Stomach smooth muscle (tissue), 2 donors: ENCODE data around the gene APLP2.

Source experiments
- H3K27ac ChIP-seq: one replicate; pipeline ENCODE4 v1.7.0; 2013; ENCODE audit warnings: mild to moderate bottlenecking, low read length, inconsistent platforms
- H3K27me3 ChIP-seq, 2 donors: one replicate each; pipeline ENCODE4 v1.7.0; 2013; ENCODE audit warnings: low read length in 2 of 2; ENCODE audit not compliant: insufficient read depth in 2 of 2, control insufficient read depth in 1 of 2
- H3K36me3 ChIP-seq, 2 donors: one replicate each; pipeline ENCODE4 v1.7.0; 2013; ENCODE audit warnings: low read length in 2 of 2; ENCODE audit not compliant: control insufficient read depth in 2 of 2, insufficient read depth in 2 of 2
- H3K4me1 ChIP-seq: one replicate; pipeline ENCODE4 v1.7.0; 2013; ENCODE audit warnings: low read length; ENCODE audit not compliant: control insufficient read depth, insufficient read depth
- H3K4me3 ChIP-seq, 2 donors: one replicate each; pipeline ENCODE4 v1.7.0; 2013; ENCODE audit warnings: low read length in 2 of 2
- H3K9ac ChIP-seq, 2 donors: one replicate each; pipeline ENCODE4 v1.7.0; 2013; ENCODE audit warnings: low read length in 2 of 2, mild to moderate bottlenecking in 1 of 2
- H3K9me3 ChIP-seq, 2 donors: one replicate each; pipeline ENCODE4 v1.7.0; 2013; ENCODE audit warnings: low read length in 2 of 2; ENCODE audit not compliant: control insufficient read depth in 2 of 2
- donor health status: healthy.
- donor health status: Pancreatic carcinoma.

The APLP2 gene

DNA sequence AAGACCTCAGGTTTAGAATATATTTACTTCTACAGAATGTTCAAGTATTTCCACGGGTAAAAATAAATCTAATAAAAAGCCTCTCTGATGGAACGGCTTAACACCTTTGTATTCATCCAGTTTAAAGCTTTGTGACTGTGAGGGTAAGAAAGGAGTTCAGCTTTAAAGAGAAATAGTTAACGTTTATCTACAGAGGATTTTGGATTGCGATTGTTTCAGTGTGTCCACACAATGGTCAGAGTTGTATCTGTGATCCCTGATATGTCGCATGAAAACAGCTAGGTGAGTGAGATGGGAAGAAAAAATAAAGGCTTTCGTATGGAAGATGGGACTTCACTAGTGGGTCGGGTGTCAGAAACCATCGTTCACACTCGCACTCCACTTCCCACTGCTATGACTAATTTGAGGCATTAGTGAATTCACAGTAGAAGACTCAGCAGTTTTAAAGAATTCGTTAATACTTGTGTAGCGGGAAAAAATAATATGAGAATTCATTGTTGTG is 1.6 kb downstream of the APLP2 start:
- H3K4me1 ChIP-seq, result peaks cover 18% of the 10 kb centered on the region
- H3K9me3 ChIP-seq, result no peaks in the 10 kb centered on the region
- no peaks in the 10 kb centered on the region for H3K36me3 ChIP-seq
- H3K9ac ChIP-seq, result peak overlapping the region; percentile 7 to 58
- H3K4me3 ChIP-seq, result peak overlapping the region; percentile 64 to 90
- H3K27ac ChIP-seq, result no peak overlapping the region
- H3K27me3 ChIP-seq, result no peaks in the 10 kb centered on the region

DNA sequence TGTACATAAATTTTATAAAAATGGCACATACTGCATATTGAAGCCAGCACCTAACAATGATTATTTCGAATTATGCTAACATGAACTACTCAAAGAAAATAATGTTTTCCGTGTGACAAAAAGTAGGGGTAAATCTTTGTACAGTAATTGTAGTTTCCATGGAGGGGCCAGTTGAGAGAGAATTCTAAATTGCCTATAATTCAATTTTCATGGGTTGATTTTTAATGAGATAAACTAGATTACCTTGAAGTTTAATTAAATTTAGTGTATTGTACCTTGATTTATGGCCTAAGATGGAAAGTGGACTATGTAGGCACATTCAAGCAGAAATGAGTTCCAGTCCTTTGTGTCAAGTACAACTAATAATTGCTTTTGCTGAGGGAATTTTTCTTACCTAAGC is 5.0 kb downstream of the APLP2 start:
- H3K36me3 ChIP-seq, result no peaks in the 10 kb centered on the region
- no peak overlapping the region for H3K9ac ChIP-seq
- H3K27me3 ChIP-seq, result no peaks in the 10 kb centered on the region
- H3K4me1 ChIP-seq, result peaks cover 6% of the 10 kb centered on the region
- no peak overlapping the region for H3K4me3 ChIP-seq
- H3K27ac ChIP-seq, result no peak overlapping the region
- H3K9me3 ChIP-seq, result no peaks in the 10 kb centered on the region

DNA sequence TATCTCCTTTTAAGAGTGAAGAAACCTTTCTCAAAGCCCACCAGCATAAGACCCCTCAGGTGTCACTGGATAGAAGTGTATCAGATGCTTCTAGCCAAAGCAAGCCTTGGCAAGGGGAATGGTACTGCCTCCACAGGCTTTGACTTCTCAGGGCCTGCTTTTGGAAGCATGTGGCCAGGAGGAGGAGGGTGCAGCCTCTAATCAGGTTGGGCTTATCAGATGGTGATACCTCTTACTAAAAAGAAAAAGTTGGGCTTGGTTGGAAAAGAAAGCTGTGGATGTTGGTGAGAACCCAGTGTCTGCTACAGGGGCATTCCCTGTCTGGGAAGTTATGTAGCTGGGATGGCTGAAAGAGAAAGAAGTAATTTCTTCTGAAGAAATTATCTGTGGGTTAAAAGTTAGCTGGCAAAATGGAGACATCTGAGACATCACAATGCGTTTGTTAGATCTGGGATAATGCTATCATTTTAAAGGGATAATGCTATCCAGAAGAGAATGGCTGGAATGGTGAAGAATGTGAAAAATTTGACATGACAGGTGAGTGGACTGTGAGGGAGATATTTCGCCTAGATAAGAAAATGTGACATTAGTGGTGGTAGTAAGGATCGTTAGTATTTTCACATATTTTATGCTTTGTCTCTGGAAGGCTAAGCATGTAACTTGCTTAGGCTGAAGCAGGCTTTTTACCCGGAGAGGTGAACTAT is 7.2 kb downstream of the APLP2 start:
- no peaks in the 10 kb centered on the region for H3K9me3 ChIP-seq
- no peak overlapping the region for H3K9ac ChIP-seq
- H3K36me3 ChIP-seq, result no peaks in the 10 kb centered on the region
- no peak overlapping the region for H3K4me3 ChIP-seq
- peaks cover 2% of the 10 kb centered on the region for H3K4me1 ChIP-seq
- no peak overlapping the region for H3K27ac ChIP-seq
- no peaks in the 10 kb centered on the region for H3K27me3 ChIP-seq

DNA sequence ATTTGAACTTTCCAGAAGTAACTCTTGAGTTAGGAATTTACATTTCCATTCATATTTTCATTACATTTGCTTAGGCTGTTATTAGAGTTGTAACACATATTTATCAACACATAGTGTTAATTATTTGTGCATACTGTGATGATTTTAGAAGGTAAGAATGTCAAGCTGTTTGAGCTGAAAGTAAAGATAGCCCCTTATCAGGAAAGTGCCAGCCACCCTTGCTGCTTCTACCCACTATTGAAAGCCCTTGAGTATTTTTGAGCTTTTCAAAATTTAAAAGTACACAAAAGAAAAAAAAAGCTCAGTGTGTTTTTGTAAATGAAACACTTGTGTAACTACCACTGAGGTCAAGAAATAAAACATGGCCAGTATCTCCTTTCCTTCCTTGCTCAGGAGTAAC is 8.0 kb downstream of the APLP2 start:
- Histone ChIP-seq H3K9ac (no peak overlapping the region), H3K27me3 (no peaks in the 10 kb centered on the region), H3K27ac (no peak overlapping the region), H3K36me3 (peaks cover 0 to 2% of the 10 kb centered on the region in 2 donors), H3K9me3 (no peaks in the 10 kb centered on the region), H3K4me1 (no peaks in the 10 kb centered on the region), H3K4me3 (no peak overlapping the region)

DNA sequence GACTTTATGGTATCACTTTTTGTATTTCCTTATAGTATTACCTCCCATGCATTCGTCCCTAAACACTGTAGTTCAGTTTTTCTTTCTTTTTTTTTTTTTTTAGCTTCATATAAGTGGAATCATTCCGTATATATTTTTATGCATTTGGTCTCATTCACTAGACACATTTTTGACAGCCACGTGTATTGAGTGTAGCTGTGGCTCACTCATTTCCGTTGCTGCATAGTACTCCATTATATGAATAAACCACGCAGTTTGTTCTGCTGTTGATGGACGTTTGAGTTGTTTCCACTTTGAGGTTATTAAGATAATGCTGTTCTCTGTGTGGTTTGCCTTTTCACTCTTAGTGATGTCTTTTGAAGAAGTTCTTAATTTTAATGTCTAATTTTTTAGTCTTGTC is 8.4 kb downstream of the APLP2 start:
- Histone ChIP-seq H3K36me3 (peaks cover 0 to 2% of the 10 kb centered on the region in 2 donors), H3K9me3 (no peaks in the 10 kb centered on the region), H3K27ac (no peak overlapping the region), H3K27me3 (no peaks in the 10 kb centered on the region), H3K9ac (no peak overlapping the region), H3K4me1 (no peaks in the 10 kb centered on the region), H3K4me3 (no peak overlapping the region)

DNA sequence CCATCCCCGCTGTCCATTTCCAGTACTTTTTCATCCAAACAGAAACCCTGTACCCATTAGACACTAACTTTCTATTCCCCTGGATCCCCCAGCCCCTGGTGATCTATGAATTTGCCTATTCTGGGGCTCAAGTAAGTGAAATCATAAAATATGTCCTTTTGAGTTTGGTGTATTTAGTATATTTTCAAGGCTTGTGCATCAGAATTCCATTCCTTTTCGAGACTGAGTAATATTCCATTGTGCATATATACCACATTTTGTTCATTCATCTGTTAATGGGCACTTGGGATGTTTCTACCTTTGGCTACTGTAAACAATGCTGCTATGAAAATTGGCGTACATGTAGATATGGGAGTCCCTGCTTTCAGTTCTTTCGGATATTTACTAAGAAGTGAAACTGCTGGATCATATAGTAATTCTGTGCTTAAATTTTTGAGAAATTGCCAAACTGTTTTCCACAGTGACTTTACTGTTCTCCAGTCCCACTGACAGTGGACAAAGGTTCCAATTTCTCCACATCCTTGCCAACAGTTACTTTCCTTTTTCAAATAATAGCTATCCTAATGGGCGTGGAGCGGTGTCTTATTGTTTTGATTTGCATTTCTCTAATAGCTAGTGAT is 16.1 kb downstream of the APLP2 start:
- H3K9me3 ChIP-seq, result no peaks in the 10 kb centered on the region
- no peak overlapping the region for H3K4me3 ChIP-seq
- H3K36me3 ChIP-seq, result peaks cover 0 to 2% of the 10 kb centered on the region in 2 donors
- H3K4me1 ChIP-seq, result peaks cover 12% of the 10 kb centered on the region
- no peak overlapping the region for H3K27ac ChIP-seq
- H3K27me3 ChIP-seq, result no peaks in the 10 kb centered on the region
- no peak overlapping the region for H3K9ac ChIP-seq

DNA sequence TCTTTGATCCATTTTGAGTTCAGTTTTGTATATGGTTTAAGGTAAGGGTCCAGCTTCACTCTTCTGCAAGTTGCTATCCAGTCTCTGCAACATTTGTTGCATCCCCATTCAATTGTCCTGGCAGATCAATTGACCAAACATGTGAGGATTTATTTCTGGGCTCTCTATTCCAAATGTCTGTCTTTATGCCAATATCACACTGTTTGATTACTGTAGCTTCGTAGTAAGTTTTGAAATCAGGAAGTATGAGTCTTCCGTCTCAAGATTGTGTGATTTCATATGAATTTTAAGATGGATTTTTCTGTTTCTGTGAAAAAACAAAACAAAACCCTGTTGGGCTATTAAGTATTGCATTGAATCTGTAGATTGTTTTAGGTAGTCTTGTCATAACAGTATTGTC is 17.0 kb downstream of the APLP2 start:
- Histone ChIP-seq H3K4me3 (no peak overlapping the region), H3K9ac (no peak overlapping the region), H3K4me1 (peaks cover 12% of the 10 kb centered on the region), H3K27me3 (no peaks in the 10 kb centered on the region), H3K36me3 (peaks cover 0 to 2% of the 10 kb centered on the region in 2 donors), H3K27ac (no peak overlapping the region), H3K9me3 (no peaks in the 10 kb centered on the region)

DNA sequence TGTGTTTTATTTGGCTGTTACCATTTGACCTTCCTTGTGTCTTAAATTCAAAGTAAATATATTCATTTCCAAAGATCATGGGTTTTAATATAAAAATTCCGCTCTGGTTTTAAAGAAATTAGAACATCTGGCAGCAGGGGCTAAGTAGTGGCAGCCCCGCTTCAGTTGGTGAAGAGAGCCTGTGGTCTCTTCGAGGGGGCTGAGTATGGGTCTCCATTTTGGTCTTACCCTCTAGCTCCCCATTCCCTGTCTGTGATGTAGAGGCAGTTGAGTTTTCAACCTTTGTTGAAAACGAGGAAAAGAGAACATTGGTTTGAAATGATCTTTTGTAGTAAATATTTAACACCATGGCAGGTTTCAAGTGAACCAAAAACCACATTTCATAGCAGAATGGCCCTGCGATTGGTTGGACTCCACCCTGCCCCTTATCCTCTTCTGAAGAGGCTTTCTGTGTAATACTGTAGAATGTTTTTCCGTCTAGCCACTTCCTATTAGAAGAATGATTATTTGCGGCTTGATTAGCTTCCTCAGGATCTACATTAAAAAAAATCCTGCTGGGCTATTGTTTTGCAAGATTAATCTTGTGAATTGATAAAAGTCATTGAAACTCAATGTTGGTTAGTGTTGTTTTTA is 17.7 kb downstream of the APLP2 start:
- Histone ChIP-seq H3K36me3 (peaks cover 0 to 2% of the 10 kb centered on the region in 2 donors), H3K9me3 (no peaks in the 10 kb centered on the region), H3K4me1 (peaks cover 12% of the 10 kb centered on the region), H3K27me3 (no peaks in the 10 kb centered on the region), H3K27ac (no peak overlapping the region), H3K9ac (no peak overlapping the region), H3K4me3 (no peak overlapping the region)

DNA sequence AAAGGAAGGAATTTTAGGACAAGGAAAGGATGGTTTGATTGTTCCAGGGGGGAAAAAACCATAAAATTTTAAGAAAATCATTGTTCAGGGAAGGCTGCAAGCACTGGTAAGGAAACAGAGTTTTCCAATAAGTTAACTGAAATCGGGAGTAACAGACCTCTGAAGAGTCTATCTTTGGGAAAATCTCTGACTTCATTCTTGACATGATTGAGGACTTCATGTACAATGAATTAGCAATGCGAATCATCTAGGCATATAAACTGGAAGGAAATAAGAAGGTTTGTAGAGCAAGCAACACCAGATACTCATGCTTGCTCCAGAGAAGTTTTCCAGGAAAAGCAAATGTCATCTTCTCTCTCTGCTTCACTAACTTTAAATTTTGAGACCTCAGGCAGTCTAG is 18.5 kb downstream of the APLP2 start:
- Histone ChIP-seq H3K9me3 (no peaks in the 10 kb centered on the region), H3K4me3 (no peak overlapping the region), H3K27ac (no peak overlapping the region), H3K4me1 (peaks cover 12% of the 10 kb centered on the region), H3K36me3 (no peaks in the 10 kb centered on the region), H3K27me3 (no peaks in the 10 kb centered on the region), H3K9ac (no peak overlapping the region)

DNA sequence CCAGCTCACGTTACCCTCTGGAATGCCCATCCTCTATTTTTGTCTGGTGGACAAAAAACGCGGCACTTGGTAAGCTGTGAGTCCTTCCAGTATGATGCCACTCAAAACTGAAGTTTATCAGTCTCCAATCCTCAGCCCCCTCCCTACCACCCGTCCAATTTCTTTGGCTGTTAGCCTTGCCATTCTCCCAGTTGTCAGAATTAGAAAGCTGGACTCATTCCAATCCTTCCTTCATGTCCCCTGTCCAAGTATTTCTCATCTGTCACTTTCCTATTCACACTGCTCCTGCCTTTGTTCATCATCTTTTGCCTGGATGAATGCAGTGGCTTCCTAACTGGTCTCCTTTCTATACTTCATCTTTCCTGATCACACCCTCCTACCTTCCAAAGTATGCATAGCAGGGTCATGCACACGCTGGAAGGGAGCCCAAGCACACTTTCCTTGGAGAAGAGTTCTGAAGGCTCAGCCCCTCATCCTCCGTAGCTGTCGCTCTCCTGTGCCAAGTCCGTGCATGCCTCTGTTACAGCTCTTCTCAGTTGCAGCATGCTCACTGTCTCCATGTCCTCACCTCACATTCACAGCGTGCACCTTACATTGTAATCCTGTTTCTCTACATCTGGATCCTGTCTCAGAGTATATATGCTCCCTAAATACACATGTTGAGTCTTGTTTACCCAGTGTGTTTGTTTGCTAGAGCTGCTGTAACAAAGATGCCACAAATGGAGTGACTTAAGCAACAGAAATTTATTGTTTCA is 19.4 kb downstream of the APLP2 start:
- Histone ChIP-seq H3K36me3 (no peaks in the 10 kb centered on the region), H3K4me1 (peaks cover 12% of the 10 kb centered on the region), H3K4me3 (peak overlapping the region in 1 of 2 donors; percentile 40), H3K27ac (no peak overlapping the region), H3K9me3 (no peaks in the 10 kb centered on the region), H3K9ac (no peak overlapping the region), H3K27me3 (no peaks in the 10 kb centered on the region)
